Smooth muscle cell (in vitro differentiated cells): ENCODE measurements around the gene MS4A15. TPM values are rescaled to one million over a fixed set of nuclear protein-coding genes. Genes with fewer than 3 reads are reported as not detected.

Experiments
- DNase-seq: peaks from one replicate; lab custom pipeline; 2025; ENCODE audit not compliant: unreplicated experiment; lab: John Stamatoyannopoulos, UW
- H2AFZ ChIP-seq: fragments of 200-600 bp; sonication (generic); 2 replicates; pipeline ENCODE4 v1.6.0; 2016; ENCODE audit warnings: antibody characterized with exemption, low read depth, mild to moderate bottlenecking
- H3F3A ChIP-seq: fragments of 200-600 bp; sonication (generic); 2 replicates; pipeline ENCODE4 v1.6.0; 2017; ENCODE audit warnings: antibody characterized with exemption, low read depth
- H3K27ac ChIP-seq: fragments of 200-600 bp; sonication (generic); 2 replicates; pipeline ENCODE4 v1.5.1; 2016; ENCODE audit warnings: low read depth, mild to moderate bottlenecking
- H3K27me3 ChIP-seq: fragments of 200-600 bp; sonication (generic); 2 replicates; pipeline ENCODE4 v1.6.1; 2016; ENCODE audit warnings: low read depth, mild to moderate bottlenecking
- H3K36me3 ChIP-seq: fragments of 200-600 bp; sonication (generic); 2 replicates; pipeline ENCODE4 v1.5.1; 2016; ENCODE audit warnings: low read depth
- H3K4me1 ChIP-seq: fragments of 200-600 bp; sonication (generic); 2 replicates; pipeline ENCODE4 v1.5.1; 2016; ENCODE audit warnings: low read depth
- H3K4me2 ChIP-seq: fragments of 200-600 bp; sonication (generic); 2 replicates; pipeline ENCODE4 v1.6.0; 2016; ENCODE audit warnings: mild to moderate bottlenecking
- H3K4me3 ChIP-seq: fragments of 200-600 bp; sonication (generic); 2 replicates; pipeline ENCODE4 v1.5.1; 2016; ENCODE audit warnings: mild to moderate bottlenecking
- H3K79me2 ChIP-seq: fragments of 200-600 bp; sonication (generic); 2 replicates; pipeline ENCODE4 v1.6.0; 2016; ENCODE audit warnings: low read depth, mild to moderate bottlenecking
- H3K9ac ChIP-seq: fragments of 200-600 bp; sonication (generic); 2 replicates; pipeline ENCODE4 v1.6.0; 2016; ENCODE audit warnings: low read depth
- H3K9me3 ChIP-seq: fragments of 200-600 bp; sonication (generic); replicated peaks from 2 replicates; pipeline ENCODE4 v1.5.1; 2016; ENCODE audit warnings: low read depth
- H4K20me1 ChIP-seq: fragments of 200-600 bp; sonication (generic); 2 replicates; pipeline ENCODE4 v1.6.0; 2016; ENCODE audit warnings: low read depth
- CTCF ChIP-seq: fragments of 200-600 bp; sonication (generic); IDR thresholded peaks from 2 replicates; pipeline ENCODE4 v1.5.1; 2017; ENCODE audit warnings: borderline replicate concordance, mild to moderate bottlenecking, antibody characterized with exemption; ENCODE audit not compliant: insufficient read depth, poor library complexity, severe bottlenecking
- WGBS: methylation state at CpG from one replicate; pipeline ENCODE4 v1.1.7; 2016; ENCODE audit warnings: low lambda C conversion rate; 5-methylcytosine and 5-hydroxymethylcytosine counted together
- polyA plus RNA-seq: library from polyadenylated mRNA; unstranded; fragments of >200 nt; fragmentation: Nextera tagmentation; extraction: Ambion mirVana; gene quantifications from 2 replicates; pipeline ENCODE4 v1.2.1, GENCODE V29; 2016
- total RNA-seq: library from RNA; depleted of rRNA; stranded (reverse); fragments of >200 nt; gene quantifications from 2 replicates; pipeline ENCODE4 v1.2.3, GENCODE V29; 2014

MS4A15 gene
- total and polyA plus RNA-seq, 2 experiments from 2014 or later: not detected

GRCh38 chr11:60801194-60801593 is 44.5 kb downstream of the MS4A15 start:
- H3K27me3 ChIP-seq: peaks cover 10% of the 10 kb centered on the region
- H4K20me1 ChIP-seq: no peaks in the 10 kb centered on the region
- no peaks in the 10 kb centered on the region for H3K4me1 ChIP-seq
- DNase-seq: no peak
- no peaks in the 10 kb centered on the region for H3F3A ChIP-seq
- H2AFZ ChIP-seq: no peak overlapping the region
- H3K4me2 ChIP-seq: no peak overlapping the region
- WGBS: 88% methylated on average over 10 of the region's 10 CpGs
- no peaks in the 10 kb centered on the region for H3K9me3 ChIP-seq
- no peak overlapping the region for H3K4me3 ChIP-seq
- H3K9ac ChIP-seq: no peak overlapping the region
- TF ChIP-seq CTCF: no peak
- no peaks in the 10 kb centered on the region for H3K36me3 ChIP-seq
- H3K79me2 ChIP-seq: no peaks in the 10 kb centered on the region
- H3K27ac ChIP-seq: no peak overlapping the region

- no peak overlapping the region for H3K27ac ChIP-seq
- H3K27me3 ChIP-seq: peaks cover 10% of the 10 kb centered on the region
- no peaks in the 10 kb centered on the region for H3K4me1 ChIP-seq
- 84% methylated on average over 7 of the region's 7 CpGs for WGBS
- no peak overlapping the region for H3K4me2 ChIP-seq
- H3K79me2 ChIP-seq: no peaks in the 10 kb centered on the region
- no peak overlapping the region for H2AFZ ChIP-seq
- no peaks in the 10 kb centered on the region for H4K20me1 ChIP-seq
- no peaks in the 10 kb centered on the region for H3K36me3 ChIP-seq
- no peak for TF ChIP-seq CTCF
- H3F3A ChIP-seq: no peaks in the 10 kb centered on the region
- H3K9ac ChIP-seq: no peak overlapping the region
- no peaks in the 10 kb centered on the region for H3K9me3 ChIP-seq
- DNase-seq: no peak
- no peak overlapping the region for H3K4me3 ChIP-seq
Measured at GRCh38 chr11:60803273-60803936, 46.7 kb downstream of the MS4A15 start.

GRCh38 chr11:60809249-60809648 is 52.6 kb downstream of the MS4A15 start:
- Histone ChIP-seq H3K79me2 (no peaks in the 10 kb centered on the region), H3K27me3 (no peaks in the 10 kb centered on the region), H4K20me1 (no peaks in the 10 kb centered on the region), H3K4me3 (no peak overlapping the region), H3K9ac (no peak overlapping the region), H2AFZ (no peak overlapping the region), H3F3A (no peaks in the 10 kb centered on the region), H3K4me2 (no peak overlapping the region), H3K27ac (no peak overlapping the region), H3K9me3 (no peaks in the 10 kb centered on the region), H3K36me3 (no peaks in the 10 kb centered on the region), H3K4me1 (no peaks in the 10 kb centered on the region)
- 70% methylated on average over 3 of the region's 3 CpGs for WGBS
- no peak for TF ChIP-seq CTCF
- DNase-seq: no peak

GRCh38 chr11:60809691-60810090 is 53.0 kb downstream of the MS4A15 start:
- Histone ChIP-seq H2AFZ (no peak overlapping the region), H4K20me1 (no peaks in the 10 kb centered on the region), H3K36me3 (no peaks in the 10 kb centered on the region), H3K4me3 (no peak overlapping the region), H3K9ac (no peak overlapping the region), H3K27ac (no peak overlapping the region), H3K79me2 (no peaks in the 10 kb centered on the region), H3K9me3 (no peaks in the 10 kb centered on the region), H3K4me2 (no peak overlapping the region), H3K27me3 (no peaks in the 10 kb centered on the region), H3F3A (no peaks in the 10 kb centered on the region), H3K4me1 (no peaks in the 10 kb centered on the region)
- 91% methylated on average over 11 of the region's 11 CpGs for WGBS
- TF ChIP-seq CTCF: no peak
- no peak for DNase-seq
